SK-N-MC (cell line): ENCODE measurements around the gene ZNF536.

Source experiments
- EZH2 ChIP-seq: fragments of 200-600 bp; sonication (generic); IDR thresholded peaks from one replicate; pipeline ENCODE4 v1.6.1; 2017; ENCODE audit warnings: antibody characterized with exemption
- POLR2AphosphoS5 ChIP-seq: IDR thresholded peaks from 2 replicates; pipeline ENCODE4 v1.6.1; 2012; ENCODE audit warnings: mild to moderate bottlenecking, low read depth, low read length, borderline replicate concordance

DNA sequence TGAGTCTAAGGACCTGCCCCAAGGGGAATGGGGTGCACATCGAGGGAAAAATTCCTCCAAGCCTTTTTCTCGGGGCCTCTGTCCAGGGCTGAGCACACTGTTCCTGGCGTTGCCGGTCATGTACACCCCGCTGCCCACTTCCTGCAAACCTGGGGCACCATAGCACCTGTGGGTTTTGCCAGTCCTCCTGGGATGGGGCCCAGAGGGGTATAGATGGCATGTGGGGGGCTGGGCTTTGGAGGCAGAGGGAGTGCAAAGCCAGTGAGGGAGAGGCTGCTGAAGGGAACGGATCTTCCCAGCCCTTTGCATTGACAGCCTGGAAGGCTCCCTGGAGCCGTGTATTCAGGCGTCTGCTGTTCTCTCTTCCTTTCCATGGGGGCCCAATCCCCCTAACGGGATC, 187.3 kb downstream of the ZNF536 start:
- TF ChIP-seq EZH2 (no peak), POLR2AphosphoS5 (no peak)
